ENCODE results near the gene SLC16A3. TPM values are rescaled to one million over a fixed set of nuclear protein-coding genes. Genes with fewer than 3 reads are reported as not detected.

The SLC16A3 gene
- total RNA-seq, 1 experiment from 2014 or later: 28.7 TPM

- POLR2A ChIA-PET: no interaction called here
- ATAC-seq: no peak
- CTCF ChIA-PET: no interaction called here
Measured at GRCh38 chr17:82219753-82220709, 8.8 kb upstream of the SLC16A3 start.

More at GRCh38 chr17:82219753-82220709, 8.8 kb upstream of the SLC16A3 start:
- H3K9me3 Mint-ChIP-seq: no peaks in the 10 kb centered on the region; the same call in 1 of the 2 replicates
- no peak for DNase-seq (ENCODE audit: low spot score)
- no peak overlapping the region for H3K4me3 Mint-ChIP-seq
- no peaks in the 10 kb centered on the region for H3K4me1 Mint-ChIP-seq
- H3K27me3 Mint-ChIP-seq (ENCODE audit: low read depth): peaks cover 19% of the 10 kb centered on the region
- TF ChIP-seq NFATC4 (CRISPR knock-in tag; IDR thresholded peaks at IDR 0.05) (no peak), NR1H2 (CRISPR knock-in tag; IDR thresholded peaks at IDR 0.05) (no peak), E2F1 (CRISPR knock-in tag; IDR thresholded peaks at IDR 0.05) (no peak), ZNF512 (CRISPR knock-in tag; IDR thresholded peaks at IDR 0.05; ENCODE audit: borderline replicate concordance) (no peak), SOX15 (CRISPR knock-in tag; IDR thresholded peaks at IDR 0.05) (no peak), ELF4 (CRISPR knock-in tag; IDR thresholded peaks at IDR 0.05; ENCODE audit: low read depth) (no peak), FOXK1 (CRISPR knock-in tag; IDR thresholded peaks at IDR 0.05) (no peak), ZNF416 (CRISPR knock-in tag; IDR thresholded peaks at IDR 0.05) (no peak), CTCF (IDR thresholded peaks at IDR 0.05) (no peak), USF2 (CRISPR knock-in tag; IDR thresholded peaks at IDR 0.05) (no peak), ATF1 (CRISPR knock-in tag; IDR thresholded peaks at IDR 0.05) (no peak), E2F5 (CRISPR knock-in tag; IDR thresholded peaks at IDR 0.05) (no peak), HMGA2 (CRISPR knock-in tag; IDR thresholded peaks at IDR 0.05) (no peak), ZNF317 (CRISPR knock-in tag; IDR thresholded peaks at IDR 0.05; ENCODE audit: borderline replicate concordance, low read depth) (no peak), ESRRA (CRISPR knock-in tag; IDR thresholded peaks at IDR 0.05; ENCODE audit: borderline replicate concordance) (no peak), GRHL2 (CRISPR knock-in tag; IDR thresholded peaks at IDR 0.05; ENCODE audit: insufficient replicate concordance, severe bottlenecking) (no peak), KAT7 (CRISPR knock-in tag; IDR thresholded peaks at IDR 0.05; ENCODE audit: borderline replicate concordance) (no peak)
- H3K27ac Mint-ChIP-seq: no peak overlapping the region
- no peaks in the 10 kb centered on the region for H3K36me3 Mint-ChIP-seq

All from WTC11 (cell line).